ENCODE data around the gene PAAF1. TPM values are rescaled to one million over a fixed set of nuclear protein-coding genes. Genes with fewer than 3 reads are reported as not detected.

PAAF1 gene
- total RNA-seq, 1 donor from 2014 or later = 38.6 TPM

DNA sequence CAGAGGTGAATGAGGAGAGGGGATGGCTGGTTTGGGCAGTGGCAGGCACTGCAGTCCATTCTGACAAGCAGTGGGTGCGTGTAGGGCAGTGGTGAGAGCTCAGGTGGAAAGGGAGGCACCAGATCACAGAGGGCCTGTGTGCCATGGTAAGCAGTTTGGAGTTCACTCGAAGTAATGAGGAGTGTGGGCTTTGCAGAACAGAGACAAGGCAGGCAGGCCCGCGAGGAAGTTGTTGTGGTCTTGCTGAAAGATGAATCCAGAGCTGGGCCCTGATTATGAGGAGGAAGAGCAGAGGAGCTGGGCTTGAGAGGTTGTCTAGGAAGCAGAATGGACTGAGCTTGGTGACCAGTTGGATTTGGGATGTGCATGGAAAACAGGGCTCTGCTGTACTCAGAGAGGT is 72.4 kb downstream of the PAAF1 start:
- no peaks in the 10 kb centered on the region for H3F3A ChIP-seq (ENCODE audit: low read depth)
- H3K79me2 ChIP-seq (ENCODE audit: low read depth) = no peaks in the 10 kb centered on the region
- H3K4me1 ChIP-seq = no peaks in the 10 kb centered on the region
- no peak overlapping the region for H3K4me3 ChIP-seq
- H3K36me3 Mint-ChIP-seq = no peaks in the 10 kb centered on the region
- H3K9ac ChIP-seq = no peak overlapping the region
- H3K27ac ChIP-seq = no peak overlapping the region
- H3K27me3 ChIP-seq = no peaks in the 10 kb centered on the region
- no peaks in the 10 kb centered on the region for H3K9me3 ChIP-seq (ENCODE audit: low read depth)
- peak overlapping the region; percentile 3 for H3K4me3 Mint-ChIP-seq
- no peak for TF ChIP-seq EZH2phosphoT487 (IDR thresholded peaks at IDR 0.05)
- TF ChIP-seq, protein P1, sequence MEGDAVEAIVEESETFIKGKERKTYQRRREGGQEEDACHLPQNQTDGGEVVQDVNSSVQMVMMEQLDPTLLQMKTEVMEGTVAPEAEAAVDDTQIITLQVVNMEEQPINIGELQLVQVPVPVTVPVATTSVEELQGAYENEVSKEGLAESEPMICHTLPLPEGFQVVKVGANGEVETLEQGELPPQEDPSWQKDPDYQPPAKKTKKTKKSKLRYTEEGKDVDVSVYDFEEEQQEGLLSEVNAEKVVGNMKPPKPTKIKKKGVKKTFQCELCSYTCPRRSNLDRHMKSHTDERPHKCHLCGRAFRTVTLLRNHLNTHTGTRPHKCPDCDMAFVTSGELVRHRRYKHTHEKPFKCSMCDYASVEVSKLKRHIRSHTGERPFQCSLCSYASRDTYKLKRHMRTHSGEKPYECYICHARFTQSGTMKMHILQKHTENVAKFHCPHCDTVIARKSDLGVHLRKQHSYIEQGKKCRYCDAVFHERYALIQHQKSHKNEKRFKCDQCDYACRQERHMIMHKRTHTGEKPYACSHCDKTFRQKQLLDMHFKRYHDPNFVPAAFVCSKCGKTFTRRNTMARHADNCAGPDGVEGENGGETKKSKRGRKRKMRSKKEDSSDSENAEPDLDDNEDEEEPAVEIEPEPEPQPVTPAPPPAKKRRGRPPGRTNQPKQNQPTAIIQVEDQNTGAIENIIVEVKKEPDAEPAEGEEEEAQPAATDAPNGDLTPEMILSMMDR (IDR thresholded peaks at IDR 0.05) = no peak
- no peak for TF ChIP-seq EZH2 (IDR thresholded peaks at IDR 0.05)
- H3K27me3 Mint-ChIP-seq (ENCODE audit: insufficient read depth, low read depth) = peaks cover 2% of the 10 kb centered on the region
- no peaks in the 10 kb centered on the region for H3K36me3 ChIP-seq
- H3K27ac Mint-ChIP-seq = no peak overlapping the region
- no peaks in the 10 kb centered on the region for H4K20me1 ChIP-seq (ENCODE audit: low read depth)
- H3K9me3 Mint-ChIP-seq = peaks cover 3% of the 10 kb centered on the region
- H3K4me2 ChIP-seq = no peak overlapping the region
- DNase-seq (ENCODE audit: low spot score) = no peak
- H2AFZ ChIP-seq (replicated peaks) = no peak overlapping the region
- peaks cover 6% of the 10 kb centered on the region for H3K4me1 Mint-ChIP-seq

DNA sequence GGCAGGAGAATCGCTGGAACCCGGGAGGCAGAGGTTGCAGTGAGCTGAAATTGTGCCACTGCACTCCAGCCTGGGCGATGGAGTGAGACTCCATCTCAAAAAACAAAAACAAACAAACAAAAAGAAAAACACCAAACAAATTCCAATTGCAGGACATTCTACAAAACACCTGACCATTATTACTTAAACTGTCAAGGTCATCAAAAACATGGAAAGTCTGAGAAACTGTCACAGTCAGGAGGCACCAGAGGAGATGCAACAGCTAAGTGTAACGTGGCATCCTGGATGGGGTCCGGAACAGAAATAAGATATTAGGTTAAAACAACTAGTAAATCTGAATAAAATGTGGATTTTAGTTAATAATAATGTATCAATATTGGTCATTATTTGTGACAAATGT is 73.1 kb downstream of the PAAF1 start:
- H3K79me2 ChIP-seq (ENCODE audit: low read depth) = no peaks in the 10 kb centered on the region
- Mint-ChIP-seq H3K27me3 (ENCODE audit: insufficient read depth, low read depth) (peaks cover 2% of the 10 kb centered on the region), H3K27ac (no peak overlapping the region), H3K36me3 (no peaks in the 10 kb centered on the region), H3K4me3 (no peak overlapping the region), H3K9me3 (peaks cover 3% of the 10 kb centered on the region), H3K4me1 (peaks cover 6% of the 10 kb centered on the region)
- H3K36me3 ChIP-seq = no peaks in the 10 kb centered on the region
- H3K4me1 ChIP-seq = no peaks in the 10 kb centered on the region
- H4K20me1 ChIP-seq (ENCODE audit: low read depth) = no peaks in the 10 kb centered on the region
- no peaks in the 10 kb centered on the region for H3K27me3 ChIP-seq
- H3K9me3 ChIP-seq (ENCODE audit: low read depth) = no peaks in the 10 kb centered on the region
- H3K4me3 ChIP-seq = no peak overlapping the region
- H3K4me2 ChIP-seq = no peak overlapping the region
- H3F3A ChIP-seq (ENCODE audit: low read depth) = no peaks in the 10 kb centered on the region
- H3K27ac ChIP-seq = no peak overlapping the region
- DNase-seq (ENCODE audit: low spot score) = no peak
- H3K9ac ChIP-seq = no peak overlapping the region
- no peak for TF ChIP-seq EZH2 (IDR thresholded peaks at IDR 0.05)
- H2AFZ ChIP-seq (replicated peaks) = no peak overlapping the region

DNA sequence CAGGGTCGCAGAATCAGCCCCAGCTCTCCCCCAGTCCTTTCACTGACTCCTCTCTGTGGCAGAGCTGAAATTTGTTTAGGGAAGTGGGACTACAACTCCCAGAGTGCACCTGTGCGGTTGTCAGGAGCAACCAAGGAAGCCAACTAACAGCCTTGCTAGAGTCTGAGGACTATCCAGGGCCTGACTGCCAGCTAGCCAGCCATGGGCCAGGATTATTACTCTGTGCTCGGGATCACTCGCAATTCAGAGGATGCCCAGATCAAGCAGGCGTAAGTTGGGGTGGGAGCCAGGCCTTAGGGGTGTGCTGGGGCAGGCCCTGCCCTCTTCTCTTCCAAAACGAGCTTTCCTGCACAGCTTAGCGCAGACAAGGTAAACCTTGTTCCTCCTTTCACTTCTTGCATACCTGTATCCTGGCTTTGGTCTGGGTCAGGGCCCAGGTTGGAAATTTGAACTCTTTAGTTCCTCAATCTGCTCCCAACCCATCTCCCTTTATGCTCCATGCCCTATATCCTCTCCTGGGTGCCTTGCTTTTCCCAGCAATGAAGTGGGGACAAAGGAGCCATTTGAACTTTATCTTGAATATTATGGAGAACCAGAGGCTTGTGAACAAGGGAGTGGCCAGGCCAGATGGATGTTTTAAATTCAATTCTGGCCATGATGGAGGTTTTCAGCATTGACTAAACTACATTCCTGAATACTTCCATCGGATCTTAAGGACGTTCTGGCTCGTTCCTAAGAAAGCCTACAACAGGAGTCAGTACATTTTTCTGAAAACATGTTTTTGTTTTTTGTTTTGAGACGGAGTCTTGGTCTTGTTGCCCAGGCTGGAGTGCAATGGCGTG is 74.3 kb downstream of the PAAF1 start, which contains the start of gene DNAJB13:
Gene DNAJB13, plus strand, starts transcription at position 158 of the 842 bp plus-strand sequence. Its CDS starts 44 bp downstream, at position 202.
- H3K4me1 Mint-ChIP-seq = peaks cover 11% of the 10 kb centered on the region
- TF ChIP-seq, protein P1 (IDR thresholded peaks at IDR 0.05) = no peak
- TF ChIP-seq EZH2 (IDR thresholded peaks at IDR 0.05) (no peak), EZH2phosphoT487 (IDR thresholded peaks at IDR 0.05) (no peak)
- Histone ChIP-seq H3K79me2 (ENCODE audit: low read depth) (no peaks in the 10 kb centered on the region), H3K9me3 (ENCODE audit: low read depth) (no peaks in the 10 kb centered on the region), H4K20me1 (ENCODE audit: low read depth) (no peaks in the 10 kb centered on the region), H2AFZ (replicated peaks) (no peak within 1 kb of the TSS), H3K9ac (no peak within 1 kb of the TSS), H3K4me2 (no peak within 1 kb of the TSS), H3K27ac (no peak within 1 kb of the TSS), H3K27me3 (no peaks in the 10 kb centered on the region), H3K4me3 (no peak within 1 kb of the TSS), H3F3A (ENCODE audit: low read depth) (no peaks in the 10 kb centered on the region), H3K4me1 (no peaks in the 10 kb centered on the region), H3K36me3 (no peaks in the 10 kb centered on the region)
- no peaks in the 10 kb centered on the region for H3K36me3 Mint-ChIP-seq
- H3K27me3 Mint-ChIP-seq (ENCODE audit: insufficient read depth, low read depth) = peaks cover 2% of the 10 kb centered on the region
- no peak within 1 kb of the TSS for H3K27ac Mint-ChIP-seq
- H3K9me3 Mint-ChIP-seq = peaks cover 3% of the 10 kb centered on the region
- peak within 1 kb of the TSS; percentile 52 for H3K4me3 Mint-ChIP-seq
- peak; percentile 85 for DNase-seq (ENCODE audit: low spot score)

DNA sequence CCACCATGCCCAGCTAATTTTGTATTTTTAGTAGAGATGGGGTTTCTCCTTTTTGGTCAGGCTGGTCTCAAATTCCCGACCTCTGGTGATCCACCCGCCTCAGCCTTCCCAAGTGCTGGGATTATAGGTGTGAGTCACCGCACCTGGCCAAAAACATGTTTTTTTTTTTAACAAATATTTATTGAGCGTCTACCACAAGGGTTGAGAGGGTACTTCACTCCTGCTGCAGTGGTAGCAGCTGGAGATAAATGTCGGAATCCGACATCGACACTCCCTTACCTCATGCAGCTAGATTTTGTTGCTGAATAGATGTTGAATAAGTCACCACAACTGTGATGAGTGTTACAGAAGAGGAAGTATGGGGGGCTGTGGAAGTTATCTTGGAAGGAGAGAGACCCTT is 75.0 kb downstream of the PAAF1 start:
- DNase-seq (ENCODE audit: low spot score) = no peak
- TF ChIP-seq EZH2 (IDR thresholded peaks at IDR 0.05) = no peak
- TF ChIP-seq, protein P1 (IDR thresholded peaks at IDR 0.05) = no peak
- no peak for TF ChIP-seq EZH2phosphoT487 (IDR thresholded peaks at IDR 0.05)
- Histone ChIP-seq H3K9ac (no peak overlapping the region), H3K4me1 (no peaks in the 10 kb centered on the region), H3K9me3 (ENCODE audit: low read depth) (no peaks in the 10 kb centered on the region), H3K27me3 (no peaks in the 10 kb centered on the region), H3K79me2 (ENCODE audit: low read depth) (no peaks in the 10 kb centered on the region), H3K36me3 (no peaks in the 10 kb centered on the region), H2AFZ (replicated peaks) (no peak overlapping the region), H3F3A (ENCODE audit: low read depth) (no peaks in the 10 kb centered on the region), H4K20me1 (ENCODE audit: low read depth) (no peaks in the 10 kb centered on the region), H3K27ac (no peak overlapping the region), H3K4me3 (no peak overlapping the region), H3K4me2 (no peak overlapping the region)
- Mint-ChIP-seq H3K27ac (no peak overlapping the region), H3K36me3 (no peaks in the 10 kb centered on the region), H3K4me3 (no peak overlapping the region), H3K4me1 (peaks cover 16% of the 10 kb centered on the region), H3K9me3 (peaks cover 3% of the 10 kb centered on the region), H3K27me3 (ENCODE audit: insufficient read depth, low read depth) (no peaks in the 10 kb centered on the region)
